22Rv1 (cell line): Measurements from ENCODE around the gene C1QTNF8.
A peak's percentile ranks its signal among the peaks of the same experiment; 100 is the strongest.

Experiments used
- H3K27ac ChIP-seq: fragments of 450-650 bp; 2 replicates; pipeline ENCODE4 v1.5.1; 2017
- CTCF ChIP-seq: fragments of 450-650 bp; IDR thresholded peaks from 2 replicates; pipeline ENCODE4 v1.5.1; 2017; ENCODE audit warnings: mild to moderate bottlenecking
- ZFX ChIP-seq: fragments of 450-650 bp; IDR thresholded peaks from 2 replicates; pipeline ENCODE4 v1.6.1; 2017; ENCODE audit warnings: antibody characterized with exemption, borderline replicate concordance

The C1QTNF8 gene

GRCh38 chr16:1108299-1109252, 12.5 kb upstream of the C1QTNF8 start:
- TF ChIP-seq ZFX (no peak), CTCF (no peak)

GRCh38 chr16:1107731-1108130, 11.7 kb upstream of the C1QTNF8 start:
- no peak for TF ChIP-seq ZFX
- TF ChIP-seq CTCF: no peak
- no peak overlapping the region for H3K27ac ChIP-seq

More at GRCh38 chr16:1108299-1109252, 12.5 kb upstream of the C1QTNF8 start:
- H3K27ac ChIP-seq: no peak overlapping the region

- no peak overlapping the region for H3K27ac ChIP-seq
These were observed 11.1 kb upstream of the C1QTNF8 start for GRCh38 chr16:1107141-1107540.

GRCh38 chr16:1106659-1107058, 10.6 kb upstream of the C1QTNF8 start:
- TF ChIP-seq CTCF (peak; percentile 36), ZFX (no peak)
- no peak overlapping the region for H3K27ac ChIP-seq

More at GRCh38 chr16:1107141-1107540, 11.1 kb upstream of the C1QTNF8 start:
- TF ChIP-seq ZFX (no peak), CTCF (no peak)

GRCh38 chr16:1105888-1106620, 10.0 kb upstream of the C1QTNF8 start:
- no peak overlapping the region for H3K27ac ChIP-seq

GRCh38 chr16:1103636-1103980, 7.6 kb upstream of the C1QTNF8 start:
- TF ChIP-seq CTCF: no peak
- no peak for TF ChIP-seq ZFX
- H3K27ac ChIP-seq: no peak overlapping the region

More at GRCh38 chr16:1105888-1106620, 10.0 kb upstream of the C1QTNF8 start:
- TF ChIP-seq ZFX: no peak
- peak; percentile 77 for TF ChIP-seq CTCF

- H3K27ac ChIP-seq: no peak overlapping the region
- no peak for TF ChIP-seq ZFX
- peak; percentile 69 for TF ChIP-seq CTCF
These were observed 7.0 kb upstream of the C1QTNF8 start for GRCh38 chr16:1102921-1103635.
